HepG2 (cell line): ENCODE measurements around the gene HYAL2. TPM values are rescaled to one million over a fixed set of nuclear protein-coding genes. Genes with fewer than 3 reads are reported as not detected.

Source experiments
- ATAC-seq: fragments of 200-7000 bp; cut with Tn5 transposase; 3 replicates; pipeline ENCODE4 v1.9.1; 2020; ENCODE audit warnings: mild to moderate bottlenecking, moderate library complexity
- BruUV-seq: library from RNA; stranded (reverse); fragments of 400-500 nt; replicated peaks from 2 replicates; lab custom pipeline; 2021; lab: Mats Ljungman, UMichigan
- CTCF ChIA-PET: fragments of 300-600 bp; formaldehyde crosslinking; extraction: SDS; loops from one replicate; lab custom pipeline; 2021; ENCODE audit warnings: low total read pairs, inconsistent platforms, low intra/inter-chr PET ratio; lab: Yijun Ruan, JAX
- POLR2A ChIA-PET: fragments of 350-600 bp; sonication (Branson Sonifier 250); formaldehyde crosslinking; loops from one replicate; lab custom pipeline; 2020; ENCODE audit warnings: antibody characterized with exemption, inconsistent platforms; lab: Yijun Ruan, JAX
- DNase-seq: peaks from one replicate; pipeline ENCODE4 v3.0.0-alpha.2; 2015; ENCODE audit warnings: low spot score
- FAIRE-seq: peaks from 3 replicates; lab custom pipeline; 2011; peaks lifted over from hg19 to GRCh38; lab: Jason Lieb, UNC
- H2AFZ ChIP-seq: one replicate; pipeline ENCODE4 v1.6.1; 2011; ENCODE audit warnings: low read length, inconsistent platforms
- H3K27ac ChIP-seq: fragments of 300-600 bp; 3 replicates; pipeline ENCODE4 v1.8.0; 2011; ENCODE audit warnings: mixed run types, mild to moderate bottlenecking, mixed read lengths, low read length, inconsistent platforms; ENCODE audit not compliant: insufficient read depth; ENCODE audit errors: extremely low read length
- H3K27me3 ChIP-seq, 2 experiments: fragments of 200-600 bp in 1 of 2; 2 replicates in 1 of 2; 3 replicates in 1 of 2; pipeline versions ENCODE4 v1.6.0 to v1.8.0; 2011; ENCODE audit warnings: low read length in 2 of 2, mild to moderate bottlenecking in 2 of 2, moderate library complexity in 2 of 2, inconsistent platforms in 1 of 2; ENCODE audit not compliant: insufficient read depth in 2 of 2, control insufficient read depth in 1 of 2
- H3K36me3 ChIP-seq, 2 experiments: fragments of 200-600 bp in 1 of 2; replicated peaks in 1 of 2; 2 replicates in 1 of 2; 3 replicates in 1 of 2; pipeline versions ENCODE4 v1.5.1 to v1.8.0; 2011; ENCODE audit warnings: low read length in 2 of 2, inconsistent platforms in 1 of 2; ENCODE audit not compliant: insufficient read depth in 2 of 2, control insufficient read depth in 1 of 2
- H3K4me1 ChIP-seq: 2 replicates; pipeline ENCODE4 v1.5.1; 2012; ENCODE audit warnings: low read length, inconsistent platforms; ENCODE audit not compliant: insufficient read depth
- H3K4me2 ChIP-seq: 2 replicates; pipeline ENCODE4 v1.6.0; 2011; ENCODE audit warnings: low read depth, low read length, inconsistent platforms
- H3K4me3 ChIP-seq, 3 experiments: fragments of 200-600 bp in 1 of 3; sonication (generic), shearing (Covaris generic) in 1 of 3; replicated peaks in 1 of 3; 2 replicates each; pipeline ENCODE4 v1.5.1; 2011 to 2016; ENCODE audit warnings: low read length in 3 of 3, inconsistent platforms in 2 of 3, low read depth in 2 of 3, mild to moderate bottlenecking in 2 of 3, control low read depth in 1 of 3, mixed read lengths in 1 of 3; ENCODE audit not compliant: insufficient read depth in 1 of 3
- H3K79me2 ChIP-seq: one replicate; pipeline ENCODE4 v1.6.1; 2011; ENCODE audit warnings: low read length, inconsistent platforms; ENCODE audit not compliant: insufficient read depth
- H3K9ac ChIP-seq: 2 replicates; pipeline ENCODE4 v1.6.0; 2011; ENCODE audit warnings: mild to moderate bottlenecking, low read depth, low read length, inconsistent platforms; ENCODE audit not compliant: insufficient read depth
- H3K9me3 ChIP-seq: 2 replicates; pipeline ENCODE4 v1.5.1; 2012; ENCODE audit warnings: mild to moderate bottlenecking, low read length
- H4K20me1 ChIP-seq: 2 replicates; pipeline ENCODE4 v1.6.0; 2011; ENCODE audit warnings: inconsistent platforms, mild to moderate bottlenecking, low read length, moderate library complexity; ENCODE audit not compliant: insufficient read depth
- CBX1 ChIP-seq: IDR thresholded peaks from one replicate; pipeline ENCODE4 v1.6.1; 2016; ENCODE audit warnings: antibody characterized with exemption, low read depth
- CTCF ChIP-seq: sonication (generic); formaldehyde crosslinking; IDR thresholded peaks from 2 replicates; pipeline ENCODE4 v1.5.0; 2020; ENCODE audit warnings: mild to moderate bottlenecking, missing genetic modification reagents, moderate library complexity
- HNF4G ChIP-seq, 2 experiments: sonication (generic) in 1 of 2; formaldehyde crosslinking in 1 of 2; IDR thresholded peaks; 2 replicates each; pipeline versions ENCODE4 v1.4.0 to v1.6.1; 2011 to 2020; ENCODE audit warnings: borderline replicate concordance in 2 of 2, low read depth in 2 of 2, mild to moderate bottlenecking in 2 of 2, low read length in 1 of 2, missing genetic modification reagents in 1 of 2, moderate library complexity in 1 of 2
- MYC ChIP-seq: sonication (generic); formaldehyde crosslinking; IDR thresholded peaks from 2 replicates; pipeline ENCODE4 v1.9.0; 2021; ENCODE audit warnings: missing genetic modification reagents, borderline replicate concordance
- PLRG1 ChIP-seq: fragments of 450-650 bp; conservative IDR thresholded peaks from 2 replicates; pipeline ENCODE4 v1.6.1; 2016
- STAG1 ChIP-seq: sonication (generic); formaldehyde crosslinking; IDR thresholded peaks from 2 replicates; pipeline ENCODE4 v1.4.0; 2020; ENCODE audit warnings: missing genetic modification reagents
- ZFX ChIP-seq: sonication (generic); formaldehyde crosslinking; IDR thresholded peaks from 2 replicates; pipeline ENCODE4 v1.4.0; 2020; ENCODE audit warnings: mild to moderate bottlenecking, low read depth, missing genetic modification reagents, moderate library complexity
- ZFY ChIP-seq: sonication (generic); formaldehyde crosslinking; IDR thresholded peaks from 2 replicates; pipeline ENCODE4 v1.4.0; 2020; ENCODE audit warnings: missing genetic modification reagents
- ZNF10 ChIP-seq: sonication (generic); formaldehyde crosslinking; IDR thresholded peaks from 2 replicates; pipeline ENCODE4 v1.4.0; 2020; ENCODE audit warnings: mild to moderate bottlenecking, low read depth, missing genetic modification reagents, borderline replicate concordance
- ZNF251 ChIP-seq: sonication (generic); formaldehyde crosslinking; IDR thresholded peaks from 2 replicates; pipeline ENCODE4 v1.9.0; 2021; ENCODE audit warnings: mild to moderate bottlenecking, missing genetic modification reagents
- ZSCAN30 ChIP-seq: sonication (generic); formaldehyde crosslinking; IDR thresholded peaks from 2 replicates; pipeline ENCODE4 v1.5.0; 2020; ENCODE audit warnings: mild to moderate bottlenecking, missing genetic modification reagents
- WGBS: methylation state at CpG from one replicate; pipeline ENCODE4 v1.1.6; 2017; ENCODE audit warnings: low lambda C conversion rate; 5-methylcytosine and 5-hydroxymethylcytosine counted together
- in situ Hi-C: cut with HindIII; loops from 2 replicates; pipeline ENCODE4 v1.10.0; 2017; ENCODE audit warnings: low pct_unique_long_range_greater_than_20kb; ENCODE audit not compliant: extremely low pct_ligation_motif_present
- intact Hi-C: fragments of 100-400 bp; cut with micrococcal nuclease; formaldehyde crosslinking; loops from one replicate; pipeline ENCODE4 v1.10.0; 2022; ENCODE audit not compliant: unreplicated experiment
- polyA plus RNA-seq, 8 experiments: library from polyadenylated mRNA; depleted of rRNA in 3 of 8; stranded (reverse) in 7 of 8; unstranded in 1 of 8; fragments of >200 nt; fragmentation: Illumina TruSeq in 4 of 8; extraction: Trizol in 4 of 8; gene quantifications; 2 replicates each; pipeline versions ENCODE4 v1.2.1 to v1.2.3, GENCODE V29; 2011 to 2016; ENCODE audit warnings: low read depth in 4 of 8, missing spikeins in 1 of 8, mixed read lengths in 1 of 8; ENCODE audit not compliant: insufficient read depth in 1 of 8
- total RNA-seq, 5 experiments: library from RNA; depleted of rRNA; stranded (reverse); fragments of >200 nt; fragmentation: Illumina TruSeq; extraction: Trizol; gene quantifications; 2 replicates each; pipeline ENCODE4 v1.2.3, GENCODE V29; 2016; ENCODE audit warnings: low read depth in 1 of 5
- TF ChIP-seq, protein P1 (sequence below): sonication (generic); formaldehyde crosslinking; IDR thresholded peaks from 2 replicates; pipeline ENCODE4 v1.4.0; 2020; ENCODE audit warnings: missing genetic modification reagents
- TF ChIP-seq, protein P2 (sequence below), 2 experiments: sonication (generic) in 1 of 2; formaldehyde crosslinking in 1 of 2; IDR thresholded peaks; 2 replicates each; pipeline versions ENCODE4 v1.4.0 to v1.6.1; 2018 to 2020; ENCODE audit warnings: missing genetic modification reagents in 2 of 2, borderline replicate concordance in 1 of 2, low read depth in 1 of 2, mild to moderate bottlenecking in 1 of 2, missing biosample characterization in 1 of 2

Gene HYAL2
- total and polyA plus RNA-seq, 2 of the 13 experiments (the other 11 are each of a cell fraction or from before 2014, with no cell fraction given), result 76.2 to 102 TPM

DNA sequence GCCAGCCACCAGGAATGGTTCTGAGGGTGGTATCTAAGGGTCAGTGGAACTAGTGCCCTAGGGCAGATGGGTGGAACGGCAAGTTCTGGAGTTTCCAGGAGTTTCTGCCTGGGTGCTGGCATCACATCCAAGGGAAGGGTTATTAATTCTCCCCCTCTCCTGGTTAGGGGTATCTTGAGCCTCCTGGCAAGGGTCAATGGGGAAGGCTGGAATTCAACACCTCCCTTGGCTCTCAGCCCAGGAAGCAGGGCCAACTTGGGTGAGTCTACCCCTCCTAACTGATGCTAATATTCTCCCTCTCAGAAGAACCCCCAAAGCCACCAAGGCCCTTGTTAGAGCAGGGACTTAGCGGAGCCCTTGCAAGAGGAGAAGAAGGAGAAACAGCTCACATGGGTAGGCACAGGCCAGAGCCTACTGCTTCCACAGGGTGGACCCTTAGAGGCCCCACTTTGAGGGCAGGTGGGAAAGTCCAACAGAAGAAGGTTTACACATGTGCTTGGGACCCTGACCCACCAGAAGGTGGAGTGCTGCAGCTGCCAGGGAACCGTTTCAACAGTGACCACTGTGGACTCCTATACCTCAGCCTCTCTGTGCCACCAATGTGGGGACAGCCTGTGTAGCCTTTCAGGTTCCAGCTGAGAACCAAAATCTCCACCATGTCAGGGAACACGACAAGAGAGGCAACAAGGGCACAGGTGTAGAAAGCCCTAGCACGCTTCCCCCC is 33.4 kb upstream of the HYAL2 start:
- POLR2A ChIA-PET, result interaction anchor here (1.5 kb wide), 2 partner anchors 19 to 57 kb away, joined by 4 to 8 read pairs; partner anchors contain the start of genes HYAL3 and NAA80
- no peaks in the 10 kb centered on the region for H3K27me3 ChIP-seq
- H4K20me1 ChIP-seq, result peaks cover 25% of the 10 kb centered on the region
- DNase-seq (no peak), FAIRE-seq (peak; percentile 15), ATAC-seq (no peak)
- intact Hi-C loops (no loop called here), in situ Hi-C loops (no loop called here)
- 96% methylated on average over 4 of the region's 5 CpGs for WGBS
- no peaks in the 10 kb centered on the region for H3K9me3 ChIP-seq
- peaks cover 39% of the 10 kb centered on the region for H3K79me2 ChIP-seq
- peaks cover 10 to 31% of the 10 kb centered on the region in 2 experiments; a peak in 4 of 5 replicates for H3K36me3 ChIP-seq
- no TSS peak for BruUV-seq
- peak overlapping the region in 2 of 3 experiments; percentile 29 to 88; a peak in 4 of 6 replicates for H3K4me3 ChIP-seq
- H3K4me1 ChIP-seq, result peaks cover 49% of the 10 kb centered on the region
- TF ChIP-seq PLRG1, result no peak
- TF ChIP-seq, protein P1, sequence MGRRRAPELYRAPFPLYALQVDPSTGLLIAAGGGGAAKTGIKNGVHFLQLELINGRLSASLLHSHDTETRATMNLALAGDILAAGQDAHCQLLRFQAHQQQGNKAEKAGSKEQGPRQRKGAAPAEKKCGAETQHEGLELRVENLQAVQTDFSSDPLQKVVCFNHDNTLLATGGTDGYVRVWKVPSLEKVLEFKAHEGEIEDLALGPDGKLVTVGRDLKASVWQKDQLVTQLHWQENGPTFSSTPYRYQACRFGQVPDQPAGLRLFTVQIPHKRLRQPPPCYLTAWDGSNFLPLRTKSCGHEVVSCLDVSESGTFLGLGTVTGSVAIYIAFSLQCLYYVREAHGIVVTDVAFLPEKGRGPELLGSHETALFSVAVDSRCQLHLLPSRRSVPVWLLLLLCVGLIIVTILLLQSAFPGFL (CRISPR knock-in tag), result no peak
- TF ChIP-seq CTCF, result peak; percentile 52
- 0 out of 2 replicates have a peak, but pooled peaks have one; percentile 21 for TF ChIP-seq ZFY (CRISPR knock-in tag)
- TF ChIP-seq HNF4G (IDR thresholded peaks at IDR 0.05; ENCODE audit: borderline replicate concordance, low read depth, low read length), result no peak
- TF ChIP-seq HNF4G (CRISPR knock-in tag; IDR thresholded peaks at IDR 0.05; ENCODE audit: borderline replicate concordance, low read depth), result no peak
- no peak for TF ChIP-seq ZSCAN30 (CRISPR knock-in tag)
- TF ChIP-seq ZNF10, result no peak
- no peak for TF ChIP-seq CBX1
- 0 out of 2 replicates have a peak, but pooled peaks have one; percentile 16 for TF ChIP-seq MYC
- peak; percentile 20; the same call in 1 of the 2 replicates for TF ChIP-seq STAG1
- TF ChIP-seq, protein P2, sequence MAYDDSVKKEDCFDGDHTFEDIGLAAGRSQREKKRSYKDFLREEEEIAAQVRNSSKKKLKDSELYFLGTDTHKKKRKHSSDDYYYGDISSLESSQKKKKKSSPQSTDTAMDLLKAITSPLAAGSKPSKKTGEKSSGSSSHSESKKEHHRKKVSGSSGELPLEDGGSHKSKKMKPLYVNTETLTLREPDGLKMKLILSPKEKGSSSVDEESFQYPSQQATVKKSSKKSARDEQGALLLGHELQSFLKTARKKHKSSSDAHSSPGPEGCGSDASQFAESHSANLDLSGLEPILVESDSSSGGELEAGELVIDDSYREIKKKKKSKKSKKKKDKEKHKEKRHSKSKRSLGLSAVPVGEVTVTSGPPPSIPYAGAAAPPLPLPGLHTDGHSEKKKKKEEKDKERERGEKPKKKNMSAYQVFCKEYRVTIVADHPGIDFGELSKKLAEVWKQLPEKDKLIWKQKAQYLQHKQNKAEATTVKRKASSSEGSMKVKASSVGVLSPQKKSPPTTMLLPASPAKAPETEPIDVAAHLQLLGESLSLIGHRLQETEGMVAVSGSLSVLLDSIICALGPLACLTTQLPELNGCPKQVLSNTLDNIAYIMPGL (CRISPR knock-in tag; IDR thresholded peaks at IDR 0.05; ENCODE audit: borderline replicate concordance in 1 of 2, low read depth in 1 of 2), result 0 out of 4 replicates have a peak, but pooled peaks of 1 of the 2 experiments have one; percentile 36
- no peak for TF ChIP-seq ZNF251 (CRISPR knock-in tag)
- TF ChIP-seq ZFX (CRISPR knock-in tag), result peak; percentile 29; the same call in 1 of the 2 replicates
- H3K9ac ChIP-seq, result peak overlapping the region; percentile 91; the same call in 1 of the 2 replicates
- CTCF ChIA-PET, result no interaction called here
- H3K4me2 ChIP-seq, result peak overlapping the region; percentile 94
- H2AFZ ChIP-seq, result no peak overlapping the region
- H3K27ac ChIP-seq, result no peak overlapping the region
